Endodermal cell (in vitro differentiated cells): ENCODE measurements around the gene HOMER3. TPM values are rescaled to one million over a fixed set of nuclear protein-coding genes. Genes with fewer than 3 reads are reported as not detected.

Experiments
- DNase-seq: peaks from one replicate; pipeline ENCODE4 v3.0.0-alpha.2; 2017
- H3K27ac ChIP-seq: 2 replicates; pipeline ENCODE4 v1.5.1; 2013; ENCODE audit warnings: mild to moderate bottlenecking, low read depth, low read length, moderate library complexity
- H3K27me3 ChIP-seq: 2 replicates; pipeline ENCODE4 v1.6.1; 2013; ENCODE audit warnings: mild to moderate bottlenecking, low read length, moderate library complexity; ENCODE audit not compliant: insufficient read depth, control insufficient read depth, poor library complexity, severe bottlenecking
- H3K36me3 ChIP-seq: 2 replicates; pipeline ENCODE4 v1.7.0; 2013; ENCODE audit warnings: mild to moderate bottlenecking, low read length, moderate library complexity; ENCODE audit not compliant: control insufficient read depth, insufficient read depth
- H3K4me1 ChIP-seq: one replicate; pipeline ENCODE4 v1.7.0; 2013; ENCODE audit warnings: low read length; ENCODE audit not compliant: control insufficient read depth, insufficient read depth
- H3K4me3 ChIP-seq: 2 replicates; pipeline ENCODE4 v1.5.1; 2013; ENCODE audit warnings: mild to moderate bottlenecking, low read length, moderate library complexity
- H3K9ac ChIP-seq: 2 replicates; pipeline ENCODE4 v1.6.1; 2013; ENCODE audit warnings: mild to moderate bottlenecking, low read length, moderate library complexity; ENCODE audit not compliant: poor library complexity, severe bottlenecking; ENCODE audit errors: extremely low read depth
- H3K9me3 ChIP-seq: 2 replicates; pipeline ENCODE4 v1.6.1; 2013; ENCODE audit warnings: mild to moderate bottlenecking, low read length, moderate library complexity; ENCODE audit not compliant: control insufficient read depth
- H3K27ac Mint-ChIP-seq: 2 replicates; pipeline ENCODE4 v1.8.0; 2020; ENCODE audit warnings: mixed read lengths
- H3K27me3 Mint-ChIP-seq: 2 replicates; pipeline ENCODE4 v1.8.0; 2021; ENCODE audit warnings: mild to moderate bottlenecking, mixed read lengths; ENCODE audit not compliant: insufficient read depth
- H3K36me3 Mint-ChIP-seq: 2 replicates; pipeline ENCODE4 v1.8.0; 2020; ENCODE audit warnings: low read depth, mixed read lengths
- H3K4me1 Mint-ChIP-seq: 2 replicates; pipeline ENCODE4 v1.8.0; 2020; ENCODE audit warnings: mixed read lengths
- H3K4me3 Mint-ChIP-seq: 2 replicates; pipeline ENCODE4 v1.8.0; 2020; ENCODE audit warnings: mild to moderate bottlenecking, moderate library complexity, mixed read lengths
- H3K9me3 Mint-ChIP-seq: 2 replicates; pipeline ENCODE4 v1.8.0; 2020; ENCODE audit warnings: mild to moderate bottlenecking, mixed read lengths
- WGBS, 2 experiments: methylation state at CpG; one replicate each; pipeline versions ENCODE4 v1.1.5 to v1.1.7; 2013; ENCODE audit warnings: missing lambda C conversion rate in 2 of 2, mixed read lengths in 1 of 2; ENCODE audit not compliant: insufficient coverage in 1 of 2, insufficient read length in 1 of 2; 5-methylcytosine and 5-hydroxymethylcytosine counted together
- total RNA-seq, 2 donors: library from RNA; stranded (reverse); fragmentation: NEBNext Ultra II Directional in 1 of 2; extraction: Animal tissue kit (Norgen Biotek cat#: 25700) in 1 of 2; gene quantifications; 2 replicates in 1 of 2; 3 replicates in 1 of 2; pipeline ENCODE4 v1.2.1, GENCODE V29; 2021
- TF ChIP-seq, protein P1 (sequence below): fragments of 200-600 bp; sonication (generic); conservative IDR thresholded peaks from 2 replicates; pipeline ENCODE4 v1.5.0; 2021; ENCODE audit warnings: antibody characterized with exemption, mild to moderate bottlenecking

HOMER3 gene
- total RNA-seq, 2 donors from 2014 or later: 21.5 to 31.2 TPM

DNA sequence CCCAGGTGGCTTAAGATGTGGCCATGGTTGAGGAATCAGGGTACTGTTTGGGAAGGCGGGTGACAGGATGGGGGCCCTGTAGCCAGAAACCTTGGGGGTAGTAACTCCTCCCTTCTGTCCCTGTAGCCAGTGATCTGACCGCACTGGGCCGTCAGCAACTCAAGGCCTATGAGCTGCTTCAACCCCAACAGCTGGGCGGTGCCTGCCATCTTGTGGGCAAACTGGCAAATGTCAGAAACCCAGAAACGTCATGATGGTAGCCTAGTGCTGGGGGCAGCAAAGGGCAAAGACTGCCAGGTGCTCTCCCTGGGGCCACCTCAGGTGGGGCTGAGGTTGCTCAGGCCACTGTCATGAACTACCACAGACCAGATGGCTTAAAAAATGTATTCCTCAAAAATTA is 25.4 kb downstream of the HOMER3 start:
- Mint-ChIP-seq H3K9me3 (peaks cover 2% of the 10 kb centered on the region), H3K4me3 (no peak overlapping the region), H3K36me3 (peaks cover 28% of the 10 kb centered on the region), H3K4me1 (peaks cover 4% of the 10 kb centered on the region), H3K27me3 (no peaks in the 10 kb centered on the region), H3K27ac (peak overlapping the region; percentile 50)
- Histone ChIP-seq H3K4me3 (no peak overlapping the region), H3K4me1 (no peaks in the 10 kb centered on the region), H3K9me3 (no peaks in the 10 kb centered on the region), H3K36me3 (peaks cover 29% of the 10 kb centered on the region), H3K27ac (no peak overlapping the region), H3K9ac (no peak overlapping the region), H3K27me3 (no peaks in the 10 kb centered on the region)
- TF ChIP-seq, protein P1, sequence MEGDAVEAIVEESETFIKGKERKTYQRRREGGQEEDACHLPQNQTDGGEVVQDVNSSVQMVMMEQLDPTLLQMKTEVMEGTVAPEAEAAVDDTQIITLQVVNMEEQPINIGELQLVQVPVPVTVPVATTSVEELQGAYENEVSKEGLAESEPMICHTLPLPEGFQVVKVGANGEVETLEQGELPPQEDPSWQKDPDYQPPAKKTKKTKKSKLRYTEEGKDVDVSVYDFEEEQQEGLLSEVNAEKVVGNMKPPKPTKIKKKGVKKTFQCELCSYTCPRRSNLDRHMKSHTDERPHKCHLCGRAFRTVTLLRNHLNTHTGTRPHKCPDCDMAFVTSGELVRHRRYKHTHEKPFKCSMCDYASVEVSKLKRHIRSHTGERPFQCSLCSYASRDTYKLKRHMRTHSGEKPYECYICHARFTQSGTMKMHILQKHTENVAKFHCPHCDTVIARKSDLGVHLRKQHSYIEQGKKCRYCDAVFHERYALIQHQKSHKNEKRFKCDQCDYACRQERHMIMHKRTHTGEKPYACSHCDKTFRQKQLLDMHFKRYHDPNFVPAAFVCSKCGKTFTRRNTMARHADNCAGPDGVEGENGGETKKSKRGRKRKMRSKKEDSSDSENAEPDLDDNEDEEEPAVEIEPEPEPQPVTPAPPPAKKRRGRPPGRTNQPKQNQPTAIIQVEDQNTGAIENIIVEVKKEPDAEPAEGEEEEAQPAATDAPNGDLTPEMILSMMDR: peak; percentile 71
- 88 to 90% methylated on average over 2 to 5 of the region's 5 CpGs for WGBS, 2 experiments
- peak; percentile 87 for DNase-seq

DNA sequence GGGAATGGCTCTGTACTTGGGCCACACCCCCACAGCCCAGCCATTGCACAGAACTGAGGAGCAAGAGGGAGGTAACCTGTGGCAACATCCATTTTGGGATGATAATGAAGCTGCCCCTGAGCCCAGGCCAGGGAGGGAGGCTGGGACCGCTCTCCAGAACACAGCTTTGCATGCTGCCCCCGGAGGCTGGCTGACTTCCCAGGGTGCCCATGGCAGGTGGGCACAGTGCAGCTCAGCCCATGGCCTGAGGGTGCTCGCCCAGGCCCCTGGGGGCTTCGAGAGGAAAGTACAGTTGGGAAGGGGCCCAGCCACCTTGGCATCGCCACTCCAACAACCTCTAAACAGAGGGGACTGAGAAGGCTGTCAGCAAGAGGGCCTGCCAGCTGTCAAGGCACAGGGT is 27.6 kb downstream of the HOMER3 start:
- H3K4me1 ChIP-seq: no peaks in the 10 kb centered on the region
- Mint-ChIP-seq H3K27ac (no peak overlapping the region), H3K36me3 (peaks cover 32% of the 10 kb centered on the region), H3K9me3 (peaks cover 2% of the 10 kb centered on the region), H3K4me3 (no peak overlapping the region), H3K4me1 (no peaks in the 10 kb centered on the region), H3K27me3 (no peaks in the 10 kb centered on the region)
- no peaks in the 10 kb centered on the region for H3K27me3 ChIP-seq
- TF ChIP-seq, protein P1: no peak
- no peak overlapping the region for H3K27ac ChIP-seq
- no peaks in the 10 kb centered on the region for H3K9me3 ChIP-seq
- peaks cover 47% of the 10 kb centered on the region for H3K36me3 ChIP-seq
- no peak overlapping the region for H3K4me3 ChIP-seq
- H3K9ac ChIP-seq: no peak overlapping the region
- 97 to 100% methylated on average over 2 to 5 of the region's 5 CpGs for WGBS, 2 experiments
- no peak for DNase-seq

DNA sequence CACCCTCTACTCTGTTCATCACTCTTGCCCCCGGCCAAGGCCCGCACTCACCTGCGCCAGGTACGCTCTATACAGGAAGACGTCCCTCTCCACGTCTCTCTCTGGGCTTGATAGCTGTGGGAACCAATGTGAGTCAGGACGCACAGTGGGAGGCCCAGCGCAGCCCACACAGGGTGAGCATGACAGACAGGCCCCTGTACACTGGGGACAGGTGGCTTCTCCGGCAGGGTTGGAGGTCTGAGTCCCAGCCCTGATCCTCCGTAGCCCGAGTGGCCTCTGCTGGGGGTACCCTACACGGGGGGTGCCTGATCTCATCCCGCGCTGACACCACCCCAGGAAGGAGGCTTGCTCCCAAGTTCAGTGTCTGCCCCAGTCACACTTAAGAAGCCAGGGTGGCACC is 28.1 kb downstream of the HOMER3 start:
- peaks cover 2% of the 10 kb centered on the region for H3K9me3 Mint-ChIP-seq
- peaks cover 47% of the 10 kb centered on the region for H3K36me3 ChIP-seq

More for the DNA sequence above, 28.1 kb downstream of the HOMER3 start:
- whole genome bisulfite sequencing, 2 experiments: 96 to 100% methylated on average over 6 to 14 of the region's 14 CpGs
- Histone ChIP-seq H3K4me3 (no peak overlapping the region), H3K27ac (no peak overlapping the region), H3K9me3 (no peaks in the 10 kb centered on the region), H3K27me3 (no peaks in the 10 kb centered on the region), H3K4me1 (no peaks in the 10 kb centered on the region), H3K9ac (no peak overlapping the region)
- H3K36me3 Mint-ChIP-seq: peaks cover 32% of the 10 kb centered on the region
- no peaks in the 10 kb centered on the region for H3K4me1 Mint-ChIP-seq
- no peaks in the 10 kb centered on the region for H3K27me3 Mint-ChIP-seq
- no peak overlapping the region for H3K4me3 Mint-ChIP-seq
- DNase-seq: no peak
- TF ChIP-seq, protein P1: no peak
- H3K27ac Mint-ChIP-seq: no peak overlapping the region
